Upper lobe of left lung (tissue), 4 donors: ENCODE results near the gene EPM2A.

Source experiments
- CTCF ChIP-seq, 6 experiments: fragments of 450-650 bp in 4 of 6; fragments of 200-600 bp in 2 of 6; sonication (generic) in 2 of 6; IDR thresholded peaks; one replicate each; pipeline ENCODE4 v1.5.1; 2016 to 2019; ENCODE audit warnings: antibody characterized with exemption in 6 of 6
- EP300 ChIP-seq, 4 donors: sonication (generic); formaldehyde crosslinking; IDR thresholded peaks; one replicate each; pipeline ENCODE4 v1.5.1; 2017; ENCODE audit warnings: antibody characterized with exemption in 4 of 4, control low read depth in 2 of 4
- POLR2A ChIP-seq, 4 donors: fragments of 450-650 bp; IDR thresholded peaks; one replicate each; pipeline ENCODE4 v1.5.1; 2016 to 2017; ENCODE audit warnings: antibody characterized with exemption in 4 of 4, mild to moderate bottlenecking in 2 of 4
- POLR2AphosphoS5 ChIP-seq, 2 donors: sonication (generic); formaldehyde crosslinking; IDR thresholded peaks; one replicate each; pipeline ENCODE4 v1.5.1; 2017; ENCODE audit warnings: antibody characterized with exemption in 2 of 2

- no peak for TF ChIP-seq CTCF (IDR thresholded peaks at IDR 0.05)
- TF ChIP-seq POLR2A (IDR thresholded peaks at IDR 0.05) = no peak
- TF ChIP-seq POLR2AphosphoS5 (IDR thresholded peaks at IDR 0.05) = no peak
- TF ChIP-seq EP300 (IDR thresholded peaks at IDR 0.05) = no peak
Measured at GRCh38 chr6:145643760-145644159, 91.6 kb downstream of the EPM2A start.
